NT2/D1 (cell line): ENCODE data around the gene DHX8.
"Not testable (repeated sequence)": the region's sequence is repeated elsewhere in the genome, so short reads cannot be mapped to it uniquely, and the experiment has no call there.

Experiments
- DNase-seq: peaks from one replicate; pipeline ENCODE4 v3.0.0-alpha.2; 2011; ENCODE audit warnings: low read depth, low spot score
- H3K27me3 ChIP-seq: 2 replicates; pipeline ENCODE4 v1.6.0; 2011; ENCODE audit warnings: mild to moderate bottlenecking; ENCODE audit not compliant: insufficient read length, insufficient read depth
- H3K36me3 ChIP-seq: 2 replicates; pipeline ENCODE4 v1.6.1; 2011; ENCODE audit warnings: mild to moderate bottlenecking, low read length, mixed read lengths; ENCODE audit not compliant: insufficient read depth, insufficient read length
- H3K4me1 ChIP-seq: 2 replicates; pipeline ENCODE4 v1.5.1; 2011; ENCODE audit not compliant: insufficient read depth, insufficient read length
- H3K4me3 ChIP-seq: 2 replicates; pipeline ENCODE4 v1.5.1; 2011; ENCODE audit warnings: low read depth; ENCODE audit not compliant: insufficient read length
- H3K9ac ChIP-seq: 2 replicates; pipeline ENCODE4 v1.6.0; 2011; ENCODE audit warnings: low read depth; ENCODE audit not compliant: insufficient read length
- H3K9me3 ChIP-seq: 2 replicates; pipeline ENCODE4 v1.5.1; 2011; ENCODE audit warnings: mild to moderate bottlenecking, low read length; ENCODE audit not compliant: insufficient read depth
- SUZ12 ChIP-seq: IDR thresholded peaks from 2 replicates; pipeline ENCODE4 v1.6.1; 2011; ENCODE audit not compliant: insufficient read length, insufficient read depth; ENCODE audit errors: extremely low read depth
- YY1 ChIP-seq: IDR thresholded peaks from 2 replicates; pipeline ENCODE4 v1.6.1; 2011; ENCODE audit not compliant: insufficient read length, insufficient read depth
- ZNF274 ChIP-seq: IDR thresholded peaks from 2 replicates; pipeline ENCODE4 v1.6.1; 2011; ENCODE audit warnings: mild to moderate bottlenecking, low read depth, low read length

The DHX8 gene

GRCh38 chr17:43444223-43445008, 39.4 kb upstream of the DHX8 start:
- Histone ChIP-seq H3K4me3 (no peak overlapping the region), H3K4me1 (no peaks in the 10 kb centered on the region), H3K9me3 (no peaks in the 10 kb centered on the region), H3K36me3 (no peaks in the 10 kb centered on the region), H3K9ac (no peak overlapping the region), H3K27me3 (no peaks in the 10 kb centered on the region)
- no peak for TF ChIP-seq ZNF274
- TF ChIP-seq SUZ12: no peak
- TF ChIP-seq YY1: no peak
- no peak for DNase-seq

GRCh38 chr17:43445009-43445589, 38.7 kb upstream of the DHX8 start:
- Histone ChIP-seq H3K4me1 (no peaks in the 10 kb centered on the region), H3K36me3 (no peaks in the 10 kb centered on the region), H3K9me3 (no peaks in the 10 kb centered on the region), H3K27me3 (no peaks in the 10 kb centered on the region), H3K9ac (no peak overlapping the region), H3K4me3 (no peak overlapping the region)
- no peak for DNase-seq
- TF ChIP-seq YY1 (no peak), SUZ12 (no peak), ZNF274 (no peak)

- TF ChIP-seq ZNF274: no peak
- Histone ChIP-seq H3K4me1 (no peaks in the 10 kb centered on the region), H3K9ac (no peak overlapping the region), H3K36me3 (no peaks in the 10 kb centered on the region), H3K9me3 (no peaks in the 10 kb centered on the region; the same call in 1 of the 2 replicates), H3K4me3 (no peak overlapping the region), H3K27me3 (no peaks in the 10 kb centered on the region)
- no peak for DNase-seq
Measured at GRCh38 chr17:43446773-43447172, 37.0 kb upstream of the DHX8 start.

GRCh38 chr17:43448720-43449469, 34.9 kb upstream of the DHX8 start:
- TF ChIP-seq YY1 (no peak), SUZ12 (no peak), ZNF274 (no peak)
- Histone ChIP-seq H3K27me3 (no peaks in the 10 kb centered on the region), H3K4me1 (no peaks in the 10 kb centered on the region), H3K9ac (no peak overlapping the region), H3K9me3 (no peaks in the 10 kb centered on the region; the same call in 1 of the 2 replicates), H3K4me3 (no peak overlapping the region), H3K36me3 (no peaks in the 10 kb centered on the region)
- no peak for DNase-seq

- H3K4me3 ChIP-seq: no peak overlapping the region
- no peak for DNase-seq
Measured at GRCh38 chr17:43449470-43450248, 34.1 kb upstream of the DHX8 start.

GRCh38 chr17:43450791-43451190, 33.0 kb upstream of the DHX8 start:
- H3K36me3 ChIP-seq, H3K27me3 ChIP-seq, H3K4me3 ChIP-seq, H3K9ac ChIP-seq, H3K9me3 ChIP-seq, DNase-seq, H3K4me1 ChIP-seq: not testable (repeated sequence)

More at GRCh38 chr17:43449470-43450248, 34.1 kb upstream of the DHX8 start:
- no peak overlapping the region for H3K9ac ChIP-seq
- no peaks in the 10 kb centered on the region for H3K36me3 ChIP-seq
- no peak for TF ChIP-seq ZNF274
- no peak for TF ChIP-seq SUZ12
- H3K9me3 ChIP-seq: no peaks in the 10 kb centered on the region; the same call in 1 of the 2 replicates
- no peaks in the 10 kb centered on the region for H3K27me3 ChIP-seq
- H3K4me1 ChIP-seq: no peaks in the 10 kb centered on the region

GRCh38 chr17:43451741-43452140, 32.0 kb upstream of the DHX8 start:
- H3K4me3 ChIP-seq, DNase-seq, H3K4me1 ChIP-seq, H3K36me3 ChIP-seq, H3K9ac ChIP-seq, H3K9me3 ChIP-seq, H3K27me3 ChIP-seq: not testable (repeated sequence)
